HG02610 (cell line): ENCODE measurements around the gene OR10P1.

Experiments used
- ATAC-seq: cut with Tn5 transposase; IDR thresholded peaks from one replicate; pipeline ENCODE4 v1.9.1; 2021; ENCODE audit warnings: mild to moderate bottlenecking, moderate library complexity; ENCODE audit not compliant: unreplicated experiment

OR10P1 gene

GRCh38 chr12:55682087-55682796, 45.5 kb downstream of the OR10P1 start:
- ATAC-seq = no peak

- ATAC-seq = no peak
These were observed 47.0 kb downstream of the OR10P1 start for GRCh38 chr12:55683676-55684075.

- ATAC-seq = no peak
These were observed 48.2 kb downstream of the OR10P1 start for GRCh38 chr12:55684761-55685370.

GRCh38 chr12:55685671-55686070, 49.0 kb downstream of the OR10P1 start:
- ATAC-seq = no peak

- ATAC-seq = no peak
These were observed 49.8 kb downstream of the OR10P1 start for GRCh38 chr12:55686366-55687010.
